ENCODE results near the gene HMGB4.

HMGB4 gene

GRCh38 chr1:33899746-33900145 is 35.9 kb downstream of the HMGB4 start:
- ChIA-PET POLR2A (no interaction called here), CTCF (interaction anchor here (0.9 kb wide), 1 partner anchor 54 kb away, joined by 3 read pairs; no protein-coding TSS in a partner anchor)
- no peaks in the 10 kb centered on the region for H3K4me1 ChIP-seq (ENCODE audit: control insufficient read depth, insufficient read depth, low read length)
- no peaks in the 10 kb centered on the region for H3K9me3 ChIP-seq (ENCODE audit: control insufficient read depth, insufficient read depth, low read depth, low read length)
- no peak overlapping the region for H3K27ac ChIP-seq (ENCODE audit: extremely low read depth, low read depth, low read length)
- H3K36me3 ChIP-seq (ENCODE audit: control insufficient read depth in 2 of 2, insufficient read depth in 1 of 2, low read length in 2 of 2): no peaks in the 10 kb centered on the region
- TF ChIP-seq ZNF558 (tag by site-specific recombination; IDR thresholded peaks at IDR 0.05) (no peak), HIC1 (tag by site-specific recombination; IDR thresholded peaks at IDR 0.05) (no peak), ZNF394 (tag by site-specific recombination; IDR thresholded peaks at IDR 0.05; ENCODE audit: borderline replicate concordance) (no peak), MZF1 (tag by site-specific recombination; IDR thresholded peaks at IDR 0.05; ENCODE audit: borderline replicate concordance) (no peak), REST (tag by site-specific recombination; IDR thresholded peaks at IDR 0.05) (no peak), ZNF843 (tag by site-specific recombination; IDR thresholded peaks at IDR 0.05) (no peak), ZBTB8A (tag by site-specific recombination; IDR thresholded peaks at IDR 0.05) (no peak), ZNF223 (tag by site-specific recombination; IDR thresholded peaks at IDR 0.05) (no peak), PRDM10 (tag by site-specific recombination; IDR thresholded peaks at IDR 0.05) (no peak), GLI2 (tag by site-specific recombination; IDR thresholded peaks at IDR 0.05; ENCODE audit: borderline replicate concordance, low read depth) (no peak), ZNF148 (tag by site-specific recombination; IDR thresholded peaks at IDR 0.05; ENCODE audit: borderline replicate concordance) (no peak), ZSCAN30 (tag by site-specific recombination; IDR thresholded peaks at IDR 0.05) (no peak), ZNF350 (tag by site-specific recombination; IDR thresholded peaks at IDR 0.05) (no peak), ZFP3 (tag by site-specific recombination; IDR thresholded peaks at IDR 0.05; ENCODE audit: low read depth) (no peak), ZNF677 (tag by site-specific recombination; IDR thresholded peaks at IDR 0.05) (no peak), TRIM28 (IDR thresholded peaks at IDR 0.05; ENCODE audit: borderline replicate concordance, low read length) (no peak), ZBTB7A (tag by site-specific recombination; IDR thresholded peaks at IDR 0.05; ENCODE audit: low read depth) (no peak), ZNF280D (tag by site-specific recombination; IDR thresholded peaks at IDR 0.05) (no peak), ATF2 (tag by site-specific recombination; IDR thresholded peaks at IDR 0.05; ENCODE audit: low read depth) (no peak), ZNF302 (tag by site-specific recombination; IDR thresholded peaks at IDR 0.05; ENCODE audit: low read depth) (no peak)
- H3K4me3 ChIP-seq (ENCODE audit: low read depth, low read length): no peak overlapping the region

All from HEK293 (cell line).